Measurements from ENCODE around the gene SQSTM1.
"Not testable (repeated sequence)": the region's sequence is repeated elsewhere in the genome, so short reads cannot be mapped to it uniquely, and the experiment has no call there.

Gene SQSTM1

GRCh38 chr5:179820483-179821297 lies at the start of gene SQSTM1:
TSS of gene SQSTM1 (plus strand) at chr5:179820905. CDS start at chr5:179820937, 32 bp downstream.
- peak; percentile 46 for DNase-seq

GRCh38 chr5:179771311-179771895 lies 49.3 kb upstream of the SQSTM1 start:
- no peak for DNase-seq

DNA sequence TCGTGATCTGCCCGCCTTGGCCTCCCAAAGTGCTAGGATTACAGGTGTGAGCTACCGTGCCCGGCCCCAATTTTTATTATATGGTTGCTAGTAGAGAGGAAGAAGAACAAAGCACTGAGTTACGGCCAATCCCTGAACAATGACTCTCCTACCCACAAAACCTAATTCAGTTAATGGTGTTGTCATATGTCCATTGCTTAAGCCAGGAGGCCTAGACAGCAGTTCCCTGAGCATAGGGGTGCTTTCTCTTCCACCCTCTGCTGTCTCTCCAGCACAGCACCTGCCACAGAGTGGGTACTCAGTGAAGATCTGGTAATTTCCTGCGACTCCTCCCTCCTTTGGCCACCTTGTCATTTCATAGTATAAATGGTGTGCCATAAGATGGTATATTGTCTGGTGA lies 48.4 kb upstream of the SQSTM1 start:
- DNase-seq, result no peak

DNA sequence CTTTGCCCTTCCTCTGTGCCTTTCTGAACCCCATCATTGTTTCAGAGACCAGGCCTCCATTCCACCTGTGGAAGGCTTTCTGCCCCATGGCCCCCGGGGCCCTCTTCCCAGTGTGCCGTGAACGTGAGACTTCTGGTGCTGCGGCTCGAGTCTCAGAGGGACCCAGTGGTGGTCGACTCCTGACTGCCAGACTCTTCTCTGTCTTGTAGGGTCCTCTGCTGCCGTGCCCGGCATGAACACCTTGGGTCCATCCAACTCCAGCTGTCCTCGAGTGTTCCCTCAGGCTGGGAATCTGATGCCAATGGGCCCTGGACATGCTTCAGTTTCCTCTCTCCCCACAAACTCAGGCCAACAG lies 47.0 kb upstream of the SQSTM1 start:
- DNase-seq, result no peak

DNA sequence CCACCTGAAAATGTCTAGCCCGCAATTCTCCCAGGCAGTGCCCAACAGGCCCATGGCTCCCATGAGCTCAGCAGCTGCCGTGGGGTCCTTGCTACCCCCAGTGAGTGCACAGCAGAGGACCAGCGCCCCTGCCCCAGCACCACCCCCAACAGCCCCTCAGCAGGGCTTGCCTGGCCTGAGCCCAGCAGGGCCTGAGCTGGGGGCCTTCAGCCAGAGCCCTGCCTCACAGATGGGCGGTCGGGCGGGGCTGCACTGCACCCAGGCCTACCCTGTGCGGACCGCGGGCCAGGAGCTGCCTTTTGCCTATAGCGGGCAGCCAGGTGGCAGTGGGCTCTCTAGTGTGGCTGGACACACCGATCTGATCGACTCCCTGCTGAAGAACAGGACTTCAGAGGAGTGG lies 46.3 kb upstream of the SQSTM1 start:
- no peak for DNase-seq

DNA sequence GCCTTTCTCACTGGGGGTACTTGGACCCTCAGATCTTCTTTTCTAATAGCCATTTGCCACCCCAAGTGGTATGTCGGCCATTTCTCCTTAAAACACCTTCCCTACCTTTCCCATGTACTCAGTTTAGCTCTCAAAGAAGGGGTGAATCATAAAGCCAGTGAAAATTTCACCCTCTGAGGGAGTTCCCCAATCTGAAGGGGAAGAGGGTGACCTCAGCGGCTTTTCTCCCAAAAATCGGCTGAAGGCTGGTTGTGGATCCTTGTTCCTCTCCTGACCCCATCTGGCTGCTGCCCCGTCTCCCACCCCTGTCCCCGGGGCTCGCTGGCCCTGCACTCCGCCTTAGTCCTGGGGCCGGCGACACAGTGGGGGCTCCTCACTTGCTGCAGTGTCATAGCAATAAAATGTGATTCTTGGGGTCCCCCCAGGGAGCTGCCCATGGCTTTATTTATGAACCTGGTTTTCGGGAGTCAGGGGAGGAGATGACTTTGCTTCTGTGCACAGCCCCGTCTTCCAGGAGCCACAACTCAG lies 44.2 kb upstream of the SQSTM1 start:
- DNase-seq, result no peak

GRCh38 chr5:179777456-179777855 lies 43.2 kb upstream of the SQSTM1 start:
- DNase-seq, result no peak

DNA sequence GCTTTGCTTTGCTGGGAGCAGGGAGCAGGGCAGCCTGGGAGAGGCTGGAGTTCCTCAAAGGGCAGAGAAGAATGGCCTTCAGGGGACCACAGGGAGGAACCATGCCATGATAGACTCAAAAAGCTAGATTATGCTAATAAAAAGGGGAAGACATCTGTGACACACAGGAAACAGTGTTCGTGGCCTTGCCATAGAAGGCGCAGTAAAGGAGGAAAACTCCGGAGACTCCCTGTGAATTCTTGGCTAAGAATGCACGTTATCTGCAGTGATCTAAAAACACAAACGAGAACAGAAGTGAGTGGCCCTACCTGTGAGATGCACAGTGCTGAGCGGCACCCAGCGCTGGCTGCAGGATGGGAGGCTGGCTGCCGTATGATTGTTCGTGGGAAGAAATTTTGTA lies 42.8 kb upstream of the SQSTM1 start:
- DNase-seq, result no peak

DNA sequence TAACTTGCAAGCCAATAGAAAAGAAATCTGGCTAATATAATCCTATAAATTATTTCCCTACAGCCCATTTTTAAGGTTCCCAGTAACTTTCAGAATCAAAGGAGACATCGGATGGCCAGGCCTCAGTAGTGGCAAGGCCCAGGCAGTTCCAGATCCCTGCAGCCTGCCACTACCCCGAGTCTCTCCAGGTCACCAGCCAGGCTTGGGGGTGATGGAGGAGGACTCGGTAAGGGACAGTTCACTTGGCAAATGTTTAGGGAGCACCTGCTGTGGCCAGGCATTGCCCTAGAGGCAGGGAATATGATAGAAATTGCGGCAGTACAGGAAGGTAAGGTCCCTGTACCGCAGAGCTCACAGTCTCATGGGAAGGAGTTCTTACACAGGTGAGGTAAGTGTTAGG lies 42.1 kb upstream of the SQSTM1 start:
- DNase-seq, result no peak

- DNase-seq, result no peak
These were observed 40.9 kb upstream of the SQSTM1 start for GRCh38 chr5:179779826-179780225.

GRCh38 chr5:179780362-179780761 lies 40.3 kb upstream of the SQSTM1 start:
- no peak for DNase-seq

- no peak for DNase-seq
These were observed 38.9 kb upstream of the SQSTM1 start for GRCh38 chr5:179781846-179782245.

GRCh38 chr5:179783128-179783527 lies 37.6 kb upstream of the SQSTM1 start:
- DNase-seq, result no peak

GRCh38 chr5:179786861-179787260 lies 33.8 kb upstream of the SQSTM1 start:
- no peak for DNase-seq

DNA sequence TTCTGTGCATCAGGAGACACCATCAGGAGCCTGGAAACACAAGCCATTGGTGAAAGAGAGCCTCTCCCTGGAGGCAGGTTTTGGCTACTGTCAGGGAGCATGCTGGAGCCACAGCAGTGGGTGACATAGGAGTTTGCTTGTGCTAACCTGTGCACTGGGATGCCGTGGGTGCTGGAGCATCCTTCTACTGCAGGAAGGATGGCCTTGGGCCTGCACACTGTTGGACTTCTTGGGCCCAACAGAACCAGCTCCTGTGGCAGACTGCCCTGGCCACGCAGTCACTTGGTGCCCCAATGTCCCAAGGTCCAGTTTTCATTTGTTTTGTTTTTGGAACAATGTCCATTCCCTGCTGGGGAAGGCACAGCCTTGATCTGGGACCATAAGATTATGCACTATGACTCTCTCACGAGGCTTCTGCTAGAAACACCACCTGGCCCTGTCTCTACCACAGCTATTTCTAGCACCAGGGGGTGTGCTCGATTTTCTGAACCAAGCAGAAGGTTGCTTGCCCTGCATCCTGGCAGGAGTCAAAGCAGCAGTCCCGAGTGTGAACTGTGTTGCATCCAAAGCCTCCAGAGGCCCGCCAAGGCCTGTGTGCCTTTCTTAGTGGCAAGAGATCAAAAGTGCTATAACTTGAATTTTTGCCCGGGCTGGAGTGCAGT lies 32.4 kb upstream of the SQSTM1 start:
- DNase-seq, result no peak

DNA sequence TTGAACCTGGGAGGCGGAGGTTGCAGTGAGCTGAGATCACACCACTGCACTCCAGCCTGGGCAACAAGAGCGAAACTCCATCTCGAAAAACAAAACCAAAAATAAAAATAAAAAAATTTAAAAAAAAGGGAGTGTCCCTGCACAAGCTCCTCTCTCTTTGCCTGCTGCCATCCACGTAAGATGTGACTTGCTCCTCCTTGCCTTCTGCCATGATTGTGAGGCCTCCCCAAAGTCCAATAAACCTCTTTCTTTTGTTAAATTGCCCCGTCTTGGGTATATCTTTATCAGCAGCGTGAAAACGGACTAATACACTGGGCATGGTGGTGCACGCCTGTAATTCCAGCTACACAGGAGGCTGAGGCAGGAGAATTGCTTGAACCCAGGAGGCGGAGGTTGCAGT lies 31.4 kb upstream of the SQSTM1 start:
- not testable (repeated sequence) for DNase-seq

- DNase-seq, result no peak
These were observed 28.7 kb upstream of the SQSTM1 start for GRCh38 chr5:179791881-179792611.

DNA sequence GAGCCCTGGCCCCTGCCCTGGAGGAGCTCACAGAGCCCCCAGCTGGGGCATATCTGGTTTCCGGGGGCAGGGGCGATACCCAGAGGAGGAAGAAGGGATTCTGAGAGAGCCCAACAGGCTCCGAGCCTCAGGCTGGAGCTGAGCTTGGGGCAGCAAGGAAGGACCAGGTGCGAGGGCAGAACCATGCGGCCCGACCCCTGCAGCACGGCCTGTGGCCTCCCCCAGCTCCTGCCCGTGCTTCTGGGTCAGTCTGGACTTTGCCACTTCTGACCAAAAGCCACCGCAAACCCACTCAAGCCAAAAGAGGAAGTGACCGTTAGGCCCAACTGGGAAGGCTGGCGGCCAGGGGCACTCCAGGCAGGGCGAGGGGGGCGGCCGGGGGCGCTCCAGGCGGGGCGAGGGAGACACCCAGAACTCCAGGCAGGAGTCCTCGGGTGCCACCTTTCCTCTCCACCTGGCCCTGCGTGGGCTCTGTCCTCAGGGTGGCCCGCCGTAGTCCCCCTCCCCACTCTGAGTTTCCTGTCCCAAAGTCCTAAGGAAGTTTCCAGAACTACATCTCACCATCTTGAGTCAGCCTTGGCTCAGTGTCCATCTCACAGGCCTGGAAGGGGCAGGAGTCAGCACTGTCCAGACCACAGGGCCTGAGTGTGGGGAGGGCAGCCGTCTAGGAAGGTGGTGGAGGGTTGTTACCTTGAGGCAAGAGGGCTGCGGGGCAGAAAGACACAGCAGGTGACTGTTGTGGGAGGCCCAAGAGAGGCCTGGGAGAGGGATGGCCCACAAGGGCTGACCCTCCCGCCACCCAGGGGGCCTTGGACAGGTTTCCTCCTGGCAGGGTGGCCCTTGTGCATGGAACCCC lies 27.9 kb upstream of the SQSTM1 start:
- no peak for DNase-seq

DNA sequence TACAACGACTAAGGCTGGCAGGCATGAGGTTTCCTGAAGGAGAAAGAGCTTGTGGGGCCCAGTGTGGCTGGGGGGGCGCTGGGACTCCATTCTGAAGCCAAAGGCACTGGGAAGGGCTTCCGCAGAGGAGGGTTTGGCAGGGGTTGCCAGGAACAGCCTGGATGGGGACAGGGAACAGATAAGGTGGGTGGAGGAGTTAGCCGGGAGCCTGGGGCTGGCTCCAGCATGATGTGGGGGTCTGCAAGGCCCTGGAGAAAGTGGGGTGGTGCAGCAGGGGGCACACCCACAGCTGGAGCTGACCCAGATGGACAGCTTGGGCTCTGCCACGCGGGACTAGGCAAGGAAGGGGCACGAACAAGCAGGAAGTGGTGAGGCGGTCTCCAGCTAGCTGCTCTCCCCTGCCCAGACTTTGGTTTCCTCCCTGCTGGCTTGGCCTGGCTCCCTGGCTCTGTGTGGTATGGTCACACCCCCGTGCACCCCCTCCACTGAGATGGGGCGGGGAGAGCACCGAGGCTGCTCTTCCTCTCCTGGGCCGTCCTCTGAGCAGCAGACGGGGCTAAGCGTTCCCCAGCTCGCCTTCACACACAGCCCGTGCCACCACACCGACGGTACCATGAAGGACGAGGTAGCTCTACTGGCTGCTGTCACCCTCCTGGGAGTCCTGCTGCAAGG lies 27.1 kb upstream of the SQSTM1 start, which contains the start of gene LTC4S:
LTC4S (plus strand) TSS at position 519 of the 672 bp plus-strand sequence; CDS start at position 614, 95 bp downstream.
- DNase-seq, result peak; percentile 72

- no peak for DNase-seq
These were observed 26.5 kb upstream of the SQSTM1 start for GRCh38 chr5:179794171-179794570.

DNA sequence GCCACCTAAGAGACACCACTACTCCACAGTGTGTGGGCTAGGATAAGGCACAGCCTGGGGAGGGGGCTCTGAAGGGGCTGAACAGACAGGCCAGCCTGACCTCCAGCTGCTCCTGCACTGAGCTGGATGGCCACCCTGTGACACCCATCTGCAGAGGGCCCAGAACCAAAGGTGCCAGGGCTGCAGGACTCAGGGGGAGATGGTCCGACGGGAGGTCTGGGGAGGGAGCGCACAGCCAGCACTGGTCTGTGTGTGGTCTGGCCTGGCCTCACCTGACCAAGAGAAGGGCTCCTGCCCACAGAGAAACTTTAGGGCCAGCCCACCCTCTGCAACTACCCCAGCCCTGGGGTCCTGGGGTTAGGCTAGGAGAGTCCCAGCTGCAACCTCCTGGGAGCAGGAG lies 26.1 kb upstream of the SQSTM1 start:
- DNase-seq, result no peak
